ENCODE measurements around the gene NT5C3B. TPM values are rescaled to one million over a fixed set of nuclear protein-coding genes. Genes with fewer than 3 reads are reported as not detected.
A peak's percentile ranks its signal among the peaks of the same experiment; 100 is the strongest.

The NT5C3B gene
- total RNA-seq, 1 donor from 2014 or later: 165 TPM

DNA sequence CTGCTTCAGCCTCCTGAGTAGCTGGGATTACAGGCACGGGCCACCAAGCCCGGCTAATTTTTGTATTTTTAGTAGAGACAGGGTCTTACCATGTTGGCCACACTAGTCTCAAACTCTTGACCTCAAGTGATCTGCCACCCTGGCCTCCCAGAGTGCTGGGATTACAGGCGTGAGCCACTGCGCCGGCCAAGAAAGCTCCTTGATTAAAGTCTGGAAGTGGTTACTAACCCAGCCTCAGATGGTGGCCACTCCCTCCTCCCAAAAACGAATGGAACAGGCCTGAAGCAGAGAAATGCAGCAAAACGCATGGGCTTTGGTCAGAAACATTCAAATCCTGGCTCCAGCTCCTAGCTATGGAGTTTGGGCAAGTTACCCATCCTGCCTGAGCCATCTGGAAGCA lies 11.9 kb downstream of the NT5C3B start:
- peaks cover 9% of the 10 kb centered on the region for H3K27me3 Mint-ChIP-seq (ENCODE audit: unreplicated experiment)
- TF ChIP-seq, protein P1, sequence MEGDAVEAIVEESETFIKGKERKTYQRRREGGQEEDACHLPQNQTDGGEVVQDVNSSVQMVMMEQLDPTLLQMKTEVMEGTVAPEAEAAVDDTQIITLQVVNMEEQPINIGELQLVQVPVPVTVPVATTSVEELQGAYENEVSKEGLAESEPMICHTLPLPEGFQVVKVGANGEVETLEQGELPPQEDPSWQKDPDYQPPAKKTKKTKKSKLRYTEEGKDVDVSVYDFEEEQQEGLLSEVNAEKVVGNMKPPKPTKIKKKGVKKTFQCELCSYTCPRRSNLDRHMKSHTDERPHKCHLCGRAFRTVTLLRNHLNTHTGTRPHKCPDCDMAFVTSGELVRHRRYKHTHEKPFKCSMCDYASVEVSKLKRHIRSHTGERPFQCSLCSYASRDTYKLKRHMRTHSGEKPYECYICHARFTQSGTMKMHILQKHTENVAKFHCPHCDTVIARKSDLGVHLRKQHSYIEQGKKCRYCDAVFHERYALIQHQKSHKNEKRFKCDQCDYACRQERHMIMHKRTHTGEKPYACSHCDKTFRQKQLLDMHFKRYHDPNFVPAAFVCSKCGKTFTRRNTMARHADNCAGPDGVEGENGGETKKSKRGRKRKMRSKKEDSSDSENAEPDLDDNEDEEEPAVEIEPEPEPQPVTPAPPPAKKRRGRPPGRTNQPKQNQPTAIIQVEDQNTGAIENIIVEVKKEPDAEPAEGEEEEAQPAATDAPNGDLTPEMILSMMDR (IDR thresholded peaks at IDR 0.05; ENCODE audit: partially characterized antibody, unreplicated experiment): no peak
- H3K36me3 Mint-ChIP-seq (ENCODE audit: unreplicated experiment): no peaks in the 10 kb centered on the region
- no peak for DNase-seq
- H3K4me1 Mint-ChIP-seq (ENCODE audit: low read depth, unreplicated experiment): peaks cover 15% of the 10 kb centered on the region
- peaks cover 2% of the 10 kb centered on the region for H3K9me3 Mint-ChIP-seq (ENCODE audit: unreplicated experiment)
- H3K27ac Mint-ChIP-seq (ENCODE audit: unreplicated experiment): no peak overlapping the region
- no peak overlapping the region for H3K4me3 Mint-ChIP-seq (ENCODE audit: unreplicated experiment)

DNA sequence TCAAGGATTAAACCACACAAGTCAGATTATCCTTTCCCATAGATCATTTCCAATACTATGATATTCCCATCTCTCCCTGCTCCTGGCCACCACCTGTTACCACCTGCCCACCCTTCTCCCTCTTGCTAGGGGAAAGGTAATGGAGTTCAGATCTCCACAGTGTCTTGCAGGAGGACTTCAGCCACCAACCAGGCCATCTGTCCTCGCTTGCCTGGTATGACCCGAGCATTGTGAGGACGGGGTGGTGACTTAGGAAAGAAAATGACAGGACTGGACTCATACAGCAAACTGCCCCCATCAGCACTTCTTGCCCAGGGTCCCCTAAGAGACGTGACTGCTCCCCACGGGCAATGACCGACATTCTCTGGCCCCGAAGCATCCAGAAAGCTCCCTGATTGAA lies 12.5 kb downstream of the NT5C3B start:
- Mint-ChIP-seq H3K4me3 (ENCODE audit: unreplicated experiment) (no peak overlapping the region), H3K9me3 (ENCODE audit: unreplicated experiment) (peaks cover 2% of the 10 kb centered on the region), H3K27me3 (ENCODE audit: unreplicated experiment) (peaks cover 9% of the 10 kb centered on the region), H3K36me3 (ENCODE audit: unreplicated experiment) (no peaks in the 10 kb centered on the region), H3K4me1 (ENCODE audit: low read depth, unreplicated experiment) (peaks cover 12% of the 10 kb centered on the region), H3K27ac (ENCODE audit: unreplicated experiment) (no peak overlapping the region)
- no peak for DNase-seq
- TF ChIP-seq, protein P1 (IDR thresholded peaks at IDR 0.05; ENCODE audit: partially characterized antibody, unreplicated experiment): no peak

DNA sequence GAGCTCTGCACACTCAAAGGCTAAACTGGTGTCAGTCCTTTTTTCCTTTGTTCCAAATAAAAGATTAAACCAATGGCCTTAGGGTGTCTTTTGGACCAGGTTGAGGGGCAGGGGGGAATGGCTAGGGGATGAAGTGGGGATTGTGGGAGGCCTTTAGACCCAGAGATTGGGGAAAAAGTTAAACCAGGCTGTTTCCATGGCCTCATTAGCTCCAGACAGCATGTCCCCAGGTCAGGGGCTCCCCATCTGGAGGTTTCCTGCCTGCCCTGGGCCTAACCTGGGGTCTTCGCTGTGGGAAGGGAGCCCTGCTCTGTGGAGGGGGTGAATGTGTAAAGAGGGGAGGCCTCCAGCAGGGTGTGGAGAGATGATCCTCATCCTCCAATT lies 12.9 kb downstream of the NT5C3B start:
- peaks cover 12% of the 10 kb centered on the region for H3K4me1 Mint-ChIP-seq (ENCODE audit: low read depth, unreplicated experiment)
- H3K9me3 Mint-ChIP-seq (ENCODE audit: unreplicated experiment): peaks cover 2% of the 10 kb centered on the region
- no peaks in the 10 kb centered on the region for H3K36me3 Mint-ChIP-seq (ENCODE audit: unreplicated experiment)
- H3K27me3 Mint-ChIP-seq (ENCODE audit: unreplicated experiment): peaks cover 9% of the 10 kb centered on the region
- no peak for DNase-seq
- no peak overlapping the region for H3K4me3 Mint-ChIP-seq (ENCODE audit: unreplicated experiment)
- H3K27ac Mint-ChIP-seq (ENCODE audit: unreplicated experiment): no peak overlapping the region
- TF ChIP-seq, protein P1 (IDR thresholded peaks at IDR 0.05; ENCODE audit: partially characterized antibody, unreplicated experiment): no peak

DNA sequence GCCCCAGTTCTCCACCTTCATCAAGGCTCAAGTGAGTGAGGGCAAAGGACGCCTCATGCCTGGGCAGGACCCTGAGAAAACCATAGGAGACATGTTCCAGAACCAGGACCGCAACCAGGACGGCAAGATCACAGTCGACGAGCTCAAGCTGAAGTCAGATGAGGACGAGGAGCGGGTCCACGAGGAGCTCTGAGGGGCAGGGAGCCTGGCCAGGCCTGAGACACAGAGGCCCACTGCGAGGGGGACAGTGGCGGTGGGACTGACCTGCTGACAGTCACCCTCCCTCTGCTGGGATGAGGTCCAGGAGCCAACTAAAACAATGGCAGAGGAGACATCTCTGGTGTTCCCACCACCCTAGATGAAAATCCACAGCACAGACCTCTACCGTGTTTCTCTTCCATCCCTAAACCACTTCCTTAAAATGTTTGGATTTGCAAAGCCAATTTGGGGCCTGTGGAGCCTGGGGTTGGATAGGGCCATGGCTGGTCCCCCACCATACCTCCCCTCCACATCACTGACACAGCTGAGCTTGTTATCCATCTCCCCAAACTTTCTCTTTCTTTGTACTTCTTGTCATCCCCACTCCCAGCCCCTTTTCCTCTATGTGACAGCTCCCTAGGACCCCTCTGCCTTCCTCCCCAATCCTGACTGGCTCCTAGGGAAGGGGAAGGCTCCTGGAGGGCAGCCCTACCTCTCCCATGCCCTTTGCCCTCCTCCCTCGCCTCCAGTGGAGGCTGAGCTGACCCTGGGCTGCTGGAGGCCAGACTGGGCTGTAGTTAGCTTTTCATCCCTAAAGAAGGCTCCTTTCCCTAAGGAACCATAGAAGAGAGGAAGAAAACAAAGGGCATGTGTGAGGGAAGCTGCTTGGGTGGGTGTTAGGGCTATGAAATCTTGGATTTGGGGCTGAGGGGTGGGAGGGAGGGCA lies 13.6 kb downstream of the NT5C3B start:
- no peak for DNase-seq
- H3K27me3 Mint-ChIP-seq (ENCODE audit: unreplicated experiment): peaks cover 6% of the 10 kb centered on the region
- TF ChIP-seq, protein P1 (IDR thresholded peaks at IDR 0.05; ENCODE audit: partially characterized antibody, unreplicated experiment): no peak
- no peak overlapping the region for H3K4me3 Mint-ChIP-seq (ENCODE audit: unreplicated experiment)
- peaks cover 7% of the 10 kb centered on the region for H3K4me1 Mint-ChIP-seq (ENCODE audit: low read depth, unreplicated experiment)
- peaks cover 2% of the 10 kb centered on the region for H3K9me3 Mint-ChIP-seq (ENCODE audit: unreplicated experiment)
- H3K27ac Mint-ChIP-seq (ENCODE audit: unreplicated experiment): peak overlapping the region; percentile 28
- no peaks in the 10 kb centered on the region for H3K36me3 Mint-ChIP-seq (ENCODE audit: unreplicated experiment)

DNA sequence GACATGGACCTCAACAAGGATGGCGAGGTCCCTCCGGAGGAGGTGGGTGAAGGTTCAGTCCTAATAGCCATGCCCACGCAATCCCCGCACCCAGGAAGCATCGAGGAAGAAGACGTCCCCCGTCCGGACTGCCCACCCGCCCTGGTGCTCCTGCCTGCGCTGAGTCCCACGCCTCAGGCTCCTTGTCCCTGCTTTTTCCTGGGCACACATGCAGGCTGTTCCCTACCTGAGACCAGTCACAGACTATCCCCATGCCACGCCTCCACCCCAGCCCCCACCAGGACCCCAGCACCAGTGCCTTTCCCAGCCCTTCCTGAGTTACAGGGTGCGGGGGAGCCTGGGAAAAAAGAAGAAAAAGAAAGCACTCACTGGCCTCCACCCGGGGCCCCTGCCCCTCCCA lies 14.3 kb downstream of the NT5C3B start:
- DNase-seq: no peak
- H3K36me3 Mint-ChIP-seq (ENCODE audit: unreplicated experiment): no peaks in the 10 kb centered on the region
- no peak overlapping the region for H3K4me3 Mint-ChIP-seq (ENCODE audit: unreplicated experiment)
- TF ChIP-seq, protein P1 (IDR thresholded peaks at IDR 0.05; ENCODE audit: partially characterized antibody, unreplicated experiment): no peak
- H3K9me3 Mint-ChIP-seq (ENCODE audit: unreplicated experiment): peaks cover 2% of the 10 kb centered on the region
- H3K27me3 Mint-ChIP-seq (ENCODE audit: unreplicated experiment): peaks cover 6% of the 10 kb centered on the region
- H3K27ac Mint-ChIP-seq (ENCODE audit: unreplicated experiment): no peak overlapping the region
- peaks cover 4% of the 10 kb centered on the region for H3K4me1 Mint-ChIP-seq (ENCODE audit: low read depth, unreplicated experiment)

Measured in glutamatergic neuron (in vitro differentiated cells).